ENCODE measurements around the gene TMEM39B. TPM values are rescaled to one million over a fixed set of nuclear protein-coding genes. Genes with fewer than 3 reads are reported as not detected.
"Not testable (repeated sequence)": the region's sequence is repeated elsewhere in the genome, so short reads cannot be mapped to it uniquely, and the experiment has no call there.

TMEM39B gene
- total RNA-seq, 4 donors from 2014 or later, result 7.6 to 12.8 (median 9.6) TPM

DNA sequence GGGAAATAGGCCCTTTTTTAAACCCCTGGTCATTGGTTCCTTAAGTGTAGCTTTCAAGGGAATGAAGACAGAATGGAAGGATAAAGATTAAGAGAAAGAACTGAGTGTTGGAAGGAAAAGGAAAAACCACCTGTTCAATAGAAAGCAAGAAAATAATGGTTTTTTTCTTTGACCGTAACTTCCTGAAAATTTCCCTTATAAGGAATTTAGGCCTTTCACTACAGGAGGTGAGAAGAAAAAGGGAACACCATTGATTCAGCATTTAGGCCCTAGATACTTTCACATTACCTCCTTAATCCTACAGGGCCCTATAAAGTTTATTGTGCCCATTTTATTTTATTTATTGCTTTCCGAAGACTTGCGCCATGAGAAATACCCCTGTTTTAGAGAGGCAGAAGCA lies 54.0 kb downstream of the TMEM39B start:
- no peaks in the 10 kb centered on the region for H3K36me3 ChIP-seq
- H3K27ac ChIP-seq, result no peak overlapping the region
- DNase-seq, result no peak
- H3K9me3 ChIP-seq, result no peaks in the 10 kb centered on the region
- H3K4me3 ChIP-seq (replicated peaks in 1 of 3), result no peak overlapping the region
- H3K27me3 ChIP-seq, result no peaks in the 10 kb centered on the region
- H3K4me1 ChIP-seq, result peaks cover 3 to 9% of the 10 kb centered on the region in 2 donors
- 93 to 98% methylated on average over 3 of the region's 3 CpGs for WGBS, 2 donors
- TF ChIP-seq, protein P1, sequence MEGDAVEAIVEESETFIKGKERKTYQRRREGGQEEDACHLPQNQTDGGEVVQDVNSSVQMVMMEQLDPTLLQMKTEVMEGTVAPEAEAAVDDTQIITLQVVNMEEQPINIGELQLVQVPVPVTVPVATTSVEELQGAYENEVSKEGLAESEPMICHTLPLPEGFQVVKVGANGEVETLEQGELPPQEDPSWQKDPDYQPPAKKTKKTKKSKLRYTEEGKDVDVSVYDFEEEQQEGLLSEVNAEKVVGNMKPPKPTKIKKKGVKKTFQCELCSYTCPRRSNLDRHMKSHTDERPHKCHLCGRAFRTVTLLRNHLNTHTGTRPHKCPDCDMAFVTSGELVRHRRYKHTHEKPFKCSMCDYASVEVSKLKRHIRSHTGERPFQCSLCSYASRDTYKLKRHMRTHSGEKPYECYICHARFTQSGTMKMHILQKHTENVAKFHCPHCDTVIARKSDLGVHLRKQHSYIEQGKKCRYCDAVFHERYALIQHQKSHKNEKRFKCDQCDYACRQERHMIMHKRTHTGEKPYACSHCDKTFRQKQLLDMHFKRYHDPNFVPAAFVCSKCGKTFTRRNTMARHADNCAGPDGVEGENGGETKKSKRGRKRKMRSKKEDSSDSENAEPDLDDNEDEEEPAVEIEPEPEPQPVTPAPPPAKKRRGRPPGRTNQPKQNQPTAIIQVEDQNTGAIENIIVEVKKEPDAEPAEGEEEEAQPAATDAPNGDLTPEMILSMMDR (IDR thresholded peaks at IDR 0.05), result no peak
- TF ChIP-seq POLR2A (IDR thresholded peaks at IDR 0.05), result no peak
- intact Hi-C loops (cut with DNase I), result no loop called here

DNA sequence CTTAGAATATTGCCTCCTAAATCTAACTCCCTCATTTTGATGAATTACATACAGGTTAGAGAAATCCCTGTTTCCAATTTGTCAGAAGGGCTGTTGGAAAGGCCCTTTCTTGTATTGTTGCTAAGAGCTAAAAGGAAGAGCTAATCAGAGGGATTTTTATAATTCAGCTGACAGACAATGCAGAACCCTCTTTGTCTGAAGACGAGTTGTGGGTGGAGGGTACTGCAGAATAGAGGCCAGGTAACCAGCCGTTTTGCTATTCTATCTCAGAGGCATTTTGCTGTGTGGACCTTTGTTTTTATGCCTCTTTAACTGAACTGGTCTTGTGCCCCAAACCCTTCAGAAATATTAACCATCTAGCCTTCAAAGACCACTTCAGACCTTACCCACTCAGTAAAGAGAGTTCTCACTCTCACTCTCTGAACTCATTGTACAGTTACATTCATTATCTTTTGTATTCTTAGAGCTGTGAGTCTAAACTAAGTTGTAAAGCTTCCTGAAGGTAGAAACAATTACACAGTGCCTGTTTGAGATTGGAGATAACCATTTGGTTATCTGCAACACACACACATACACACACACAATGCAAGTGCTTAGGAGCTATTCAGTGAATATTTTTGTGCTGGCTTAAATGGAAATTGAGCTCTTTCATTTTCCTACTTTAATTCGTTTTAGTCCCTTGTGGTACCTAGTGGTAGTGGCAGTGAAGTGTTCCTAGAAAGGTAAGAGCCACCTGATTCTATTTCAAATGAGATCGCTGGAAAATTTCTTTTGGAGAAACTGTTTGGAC lies 54.9 kb downstream of the TMEM39B start:
- Histone ChIP-seq H3K9me3 (no peaks in the 10 kb centered on the region), H3K4me3 (replicated peaks in 1 of 3) (no peak overlapping the region), H3K27me3 (no peaks in the 10 kb centered on the region), H3K4me1 (peaks cover 0 to 4% of the 10 kb centered on the region in 2 donors), H3K27ac (no peak overlapping the region), H3K36me3 (no peaks in the 10 kb centered on the region)
- intact Hi-C loops (cut with DNase I), result no loop called here
- TF ChIP-seq, protein P1 (IDR thresholded peaks at IDR 0.05), result peak in 3 of 6 experiments; percentile 20 to 28 (median 28)
- TF ChIP-seq POLR2A (IDR thresholded peaks at IDR 0.05), result no peak
- 59 to 73% methylated on average over 4 of the region's 4 CpGs for WGBS, 2 donors
- DNase-seq, result no peak

DNA sequence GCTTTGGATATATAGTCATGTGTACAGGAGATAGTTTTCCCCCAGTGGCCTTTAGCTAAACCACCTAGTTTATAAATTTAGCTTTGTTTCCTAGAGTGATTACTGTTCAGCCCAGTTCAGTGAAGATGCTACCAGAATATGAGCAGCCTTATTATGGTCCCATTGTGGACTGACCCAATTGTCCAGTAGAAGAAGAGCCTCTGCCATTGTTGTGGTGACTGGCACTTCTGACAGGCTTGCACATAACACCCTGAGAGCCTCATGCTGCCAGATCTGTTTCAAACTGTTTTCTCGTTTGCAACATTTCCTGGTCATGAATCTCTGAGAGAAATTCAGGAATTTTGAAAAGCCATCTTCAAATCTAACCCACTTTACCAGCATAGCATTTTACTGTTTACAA lies 55.7 kb downstream of the TMEM39B start:
- no peak for TF ChIP-seq POLR2A (IDR thresholded peaks at IDR 0.05)
- TF ChIP-seq, protein P1 (IDR thresholded peaks at IDR 0.05), result no peak
- Histone ChIP-seq H3K4me3 (replicated peaks in 1 of 3) (no peak overlapping the region), H3K36me3 (no peaks in the 10 kb centered on the region), H3K27ac (no peak overlapping the region), H3K4me1 (peaks cover 0 to 10% of the 10 kb centered on the region in 2 donors), H3K9me3 (no peaks in the 10 kb centered on the region), H3K27me3 (no peaks in the 10 kb centered on the region)
- WGBS, 2 donors, result 56 to 79% methylated on average over 1 of the region's 1 CpG
- intact Hi-C loops (cut with DNase I), result no loop called here
- no peak for DNase-seq

DNA sequence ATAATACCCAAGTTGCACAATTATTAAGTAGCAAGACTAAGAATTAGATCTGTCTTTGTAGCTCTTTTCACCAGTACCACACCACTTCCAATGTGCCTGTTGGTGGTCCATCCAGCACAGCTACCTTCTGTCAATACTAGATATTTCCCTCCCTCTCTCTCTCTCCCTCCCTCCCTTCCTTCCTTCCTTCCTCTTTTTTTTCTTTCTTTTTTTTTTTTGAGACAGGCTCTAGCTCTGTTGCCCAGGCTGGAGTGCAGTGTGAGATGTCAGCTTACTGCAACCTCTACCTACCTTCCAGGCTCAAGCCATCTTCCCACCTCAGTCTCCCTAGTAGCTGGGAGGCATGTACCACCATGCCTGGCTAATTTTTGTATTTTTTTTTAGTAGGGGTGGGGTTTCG lies 56.2 kb downstream of the TMEM39B start:
- peaks cover 0 to 14% of the 10 kb centered on the region in 2 donors for H3K4me1 ChIP-seq
- no peak overlapping the region for H3K4me3 ChIP-seq (replicated peaks in 1 of 3)
- DNase-seq, result no peak
- H3K27me3 ChIP-seq, result no peaks in the 10 kb centered on the region
- H3K27ac ChIP-seq, result no peak overlapping the region
- H3K9me3 ChIP-seq, result no peaks in the 10 kb centered on the region
- H3K36me3 ChIP-seq, result no peaks in the 10 kb centered on the region
- WGBS, 2 donors, result 97 to 100% methylated on average over 1 of the region's 1 CpG
- intact Hi-C loops (cut with DNase I), result no loop called here
- TF ChIP-seq, protein P1 (IDR thresholded peaks at IDR 0.05), result no peak
- no peak for TF ChIP-seq POLR2A (IDR thresholded peaks at IDR 0.05)

DNA sequence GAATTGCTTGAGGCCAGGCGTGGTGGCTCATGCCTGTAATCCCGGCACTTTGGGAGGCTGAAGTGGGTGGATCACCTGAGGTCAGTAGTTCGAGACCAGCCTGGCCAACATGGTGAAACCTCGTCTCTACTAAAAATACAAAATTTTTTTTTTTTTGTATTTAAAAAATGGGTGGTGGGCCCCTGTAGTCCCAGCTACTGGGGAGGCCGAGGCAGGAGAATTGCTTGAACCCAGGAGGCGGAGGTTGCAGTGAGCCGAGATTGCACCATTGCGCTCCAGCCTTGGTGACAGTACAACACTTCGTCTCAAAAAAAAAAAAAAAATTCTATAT lies 61.2 kb downstream of the TMEM39B start:
- Histone ChIP-seq H3K4me1 (peaks cover 0 to 14% of the 10 kb centered on the region in 2 donors), H3K27ac (peak overlapping the region; percentile 16 to 62 (median 19))
- WGBS, 2 donors, result 96% methylated on average over 9 of the region's 9 CpGs
- H3K9me3 ChIP-seq; H3K4me3 ChIP-seq (replicated peaks in 1 of 3); intact Hi-C loops (cut with DNase I); DNase-seq; H3K36me3 ChIP-seq; H3K27me3 ChIP-seq: not testable (repeated sequence)

Data from thyroid gland (tissue), 4 donors.